Activated CD4-positive, CD25-positive, alpha-beta regulatory T cell treated with anti-CD3 and anti-CD28 coated beads, Interleukin-2, amount 50 U/mL, for 72 hours (primary cell): ENCODE data around the gene KIRREL3.

Experiments
- DNase-seq: peaks from one replicate; pipeline ENCODE4 v3.0.0; 2021

KIRREL3 gene

DNA sequence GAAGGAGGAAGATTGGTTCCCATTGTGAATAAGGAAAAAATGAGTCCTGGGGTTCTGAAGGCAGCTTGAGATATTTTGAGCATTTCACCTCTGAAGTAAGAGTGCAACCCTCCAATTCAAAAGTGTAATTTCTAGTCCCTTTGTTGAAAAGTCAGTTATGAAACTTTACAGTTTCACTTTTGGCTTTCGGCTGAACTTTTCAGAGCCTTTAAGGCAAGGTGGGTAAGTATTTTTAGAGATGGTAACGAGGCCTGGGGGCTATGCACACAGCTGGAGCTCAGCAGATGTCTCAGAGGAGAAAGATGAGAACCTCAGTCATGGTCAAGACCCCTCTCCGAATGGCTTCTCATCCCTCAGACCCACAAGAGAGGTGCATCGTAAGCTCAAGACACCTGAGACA is 267.6 kb downstream of the KIRREL3 start:
- DNase-seq: no peak

DNA sequence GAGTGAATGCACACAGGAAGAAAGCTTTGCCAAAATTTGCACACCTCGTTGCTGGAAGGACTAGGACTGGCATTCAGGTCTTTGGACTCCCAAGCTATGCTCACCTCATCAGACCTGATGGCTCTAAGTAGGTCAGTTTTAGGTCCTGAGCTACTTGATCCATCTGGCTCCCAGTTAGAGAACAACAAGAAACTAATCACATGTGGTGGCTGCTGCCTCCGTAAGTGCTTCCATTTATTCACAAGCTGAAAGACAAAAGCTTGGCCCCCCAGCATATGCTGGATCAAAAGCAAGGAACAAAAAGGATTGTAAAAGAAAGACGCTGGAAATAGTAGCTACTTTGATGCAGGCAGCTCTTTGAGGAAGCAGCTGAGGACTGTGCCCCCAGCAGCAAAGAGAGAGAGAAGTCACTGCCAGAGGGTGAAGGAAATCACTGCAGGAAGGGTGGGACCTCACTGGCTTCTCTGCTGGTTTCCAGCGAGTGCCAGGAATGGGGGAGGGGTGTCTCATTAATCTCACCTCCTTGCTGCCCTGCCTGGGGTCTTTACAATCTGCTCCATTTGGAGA is 268.9 kb downstream of the KIRREL3 start:
- no peak for DNase-seq

DNA sequence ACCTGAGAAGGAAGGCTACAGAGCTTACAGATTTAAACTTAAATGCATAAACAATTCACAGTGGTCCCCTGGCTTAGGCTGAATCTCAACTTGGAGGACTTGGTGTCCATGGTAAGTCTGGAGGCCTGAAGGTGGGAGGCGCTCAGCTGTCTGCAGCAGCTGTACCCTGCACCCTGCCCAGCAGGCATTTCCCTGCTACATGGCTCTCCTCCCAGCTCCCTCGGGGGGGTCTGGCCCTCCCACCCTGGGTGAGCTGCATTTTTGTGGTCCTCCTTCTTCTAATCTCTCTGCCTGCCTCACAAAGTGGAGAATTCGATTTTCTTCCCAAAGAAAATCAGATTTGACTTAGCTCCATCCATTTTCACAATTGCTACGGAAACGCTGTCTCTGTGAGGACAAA is 273.2 kb downstream of the KIRREL3 start:
- no peak for DNase-seq

DNA sequence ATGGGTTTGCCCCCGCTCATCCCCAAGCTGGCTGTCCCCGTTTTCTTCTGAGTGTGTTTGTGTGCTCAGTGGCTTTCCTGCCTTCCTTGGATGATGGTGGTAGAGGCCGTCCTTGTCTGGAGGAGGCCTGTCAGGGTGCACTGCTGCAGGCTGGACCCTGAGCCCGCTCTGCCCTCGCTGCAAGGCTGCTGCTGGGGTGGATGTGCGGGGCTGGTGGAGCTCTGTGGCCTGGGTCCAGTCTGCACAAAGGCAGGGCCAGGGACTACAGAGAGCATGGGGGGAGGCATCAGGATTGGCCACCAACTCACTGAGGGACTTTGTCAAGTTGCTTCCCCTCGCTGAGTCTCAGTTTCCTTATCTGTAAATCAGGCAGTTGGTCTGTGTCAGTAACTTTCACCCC is 275.0 kb downstream of the KIRREL3 start:
- DNase-seq: no peak

DNA sequence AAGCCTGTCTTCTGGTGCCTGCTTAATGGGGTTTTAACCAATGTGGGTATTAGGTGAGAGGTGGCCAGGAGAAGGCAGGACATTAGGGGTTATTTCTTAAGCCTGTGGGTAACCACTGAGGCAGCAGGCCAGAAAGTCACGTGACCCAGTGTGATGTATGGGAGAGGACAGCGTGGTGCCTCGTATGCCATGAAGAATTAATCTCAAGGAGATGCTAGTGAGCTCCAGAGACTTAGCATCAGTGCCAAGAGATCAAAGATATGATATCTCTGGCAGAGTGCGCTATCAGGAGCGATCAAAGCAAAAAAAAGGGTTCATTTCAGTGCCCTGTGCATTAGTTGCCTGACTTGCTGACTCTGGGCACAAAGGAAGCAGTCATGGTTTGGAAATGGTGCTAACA is 275.5 kb downstream of the KIRREL3 start:
- no peak for DNase-seq

DNA sequence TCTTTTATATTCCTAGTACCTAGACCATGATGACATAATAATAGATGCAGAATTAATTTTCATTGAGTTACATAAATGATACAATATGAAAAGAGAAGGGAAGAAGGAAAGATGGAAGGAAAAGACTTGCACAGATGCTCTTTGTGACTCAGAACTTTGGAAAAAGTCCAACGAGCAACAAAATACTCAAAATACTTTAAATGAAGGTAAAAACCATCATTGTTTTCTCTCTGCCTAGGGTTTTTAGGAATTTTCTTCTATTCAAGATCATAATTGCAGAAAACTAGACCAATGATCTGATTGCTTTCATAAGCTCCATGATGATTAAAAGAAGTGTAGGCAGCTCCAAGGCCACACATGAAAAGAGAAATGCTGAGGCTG is 276.9 kb downstream of the KIRREL3 start:
- no peak for DNase-seq

DNA sequence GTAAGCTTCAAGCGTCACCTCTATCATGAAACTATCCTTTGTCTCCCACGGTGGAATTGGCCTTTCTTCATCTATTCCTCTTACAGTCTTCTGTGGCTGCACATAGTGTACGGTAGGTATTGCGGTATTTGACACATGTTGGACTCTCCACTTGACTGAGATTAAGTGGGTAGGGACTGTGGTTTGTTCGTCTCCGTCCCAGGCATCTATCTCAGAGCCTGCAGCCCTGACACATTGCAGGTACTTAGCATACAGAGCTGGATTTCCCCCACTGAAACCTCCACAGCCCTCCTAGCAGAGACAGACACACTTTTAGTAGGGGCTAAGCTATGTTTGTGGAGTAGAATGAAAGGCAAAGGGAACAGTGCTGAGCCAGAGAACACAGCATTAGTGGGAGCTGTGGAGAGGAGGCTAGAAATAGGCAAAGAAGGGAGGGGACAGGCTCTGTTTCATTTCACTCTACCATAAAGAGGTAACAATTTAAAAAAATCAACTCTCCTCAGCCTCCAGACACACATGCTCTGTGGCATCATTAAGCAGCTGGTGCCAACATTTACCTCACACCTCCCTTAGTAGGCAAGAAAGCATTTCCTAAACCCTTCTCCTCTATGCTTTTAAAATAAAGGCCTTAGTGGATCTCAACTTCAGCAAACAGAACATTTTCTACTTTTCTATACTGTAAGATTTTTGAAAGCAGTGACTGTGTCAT is 277.5 kb downstream of the KIRREL3 start:
- DNase-seq: no peak

DNA sequence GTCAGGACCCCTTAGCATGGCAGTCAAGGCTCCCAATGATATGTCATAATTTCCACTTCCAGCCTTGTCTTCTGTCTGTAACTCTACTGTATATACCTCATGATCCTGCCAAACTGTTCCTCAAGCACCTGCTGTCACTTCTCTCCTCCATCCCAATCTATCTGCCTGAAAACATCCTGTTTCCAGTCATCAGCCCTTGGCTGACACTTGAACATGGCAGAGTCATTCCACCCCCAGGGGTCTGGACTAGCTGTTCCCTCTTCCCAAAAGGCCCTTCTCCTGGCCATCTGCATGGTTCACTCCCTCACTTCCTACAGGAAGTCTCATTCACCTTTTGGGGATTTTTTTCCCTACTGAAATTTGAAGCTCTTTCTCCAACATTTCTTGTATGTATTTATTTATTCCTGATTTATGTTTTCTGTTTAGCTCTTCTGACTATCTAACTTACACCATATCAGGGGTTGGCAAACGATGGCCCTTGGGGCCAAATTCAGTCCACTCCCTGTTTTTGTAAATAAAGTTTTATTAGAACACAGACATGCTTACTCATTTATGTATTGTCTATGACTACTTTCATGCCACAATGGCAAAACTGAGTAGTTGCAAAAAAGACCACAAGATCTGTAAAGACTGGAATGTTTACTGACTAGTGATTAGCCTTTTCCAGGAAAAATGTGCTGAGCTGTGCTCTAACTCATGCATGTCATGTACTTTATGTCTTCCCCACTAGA is 278.4 kb downstream of the KIRREL3 start:
- DNase-seq: no peak

DNA sequence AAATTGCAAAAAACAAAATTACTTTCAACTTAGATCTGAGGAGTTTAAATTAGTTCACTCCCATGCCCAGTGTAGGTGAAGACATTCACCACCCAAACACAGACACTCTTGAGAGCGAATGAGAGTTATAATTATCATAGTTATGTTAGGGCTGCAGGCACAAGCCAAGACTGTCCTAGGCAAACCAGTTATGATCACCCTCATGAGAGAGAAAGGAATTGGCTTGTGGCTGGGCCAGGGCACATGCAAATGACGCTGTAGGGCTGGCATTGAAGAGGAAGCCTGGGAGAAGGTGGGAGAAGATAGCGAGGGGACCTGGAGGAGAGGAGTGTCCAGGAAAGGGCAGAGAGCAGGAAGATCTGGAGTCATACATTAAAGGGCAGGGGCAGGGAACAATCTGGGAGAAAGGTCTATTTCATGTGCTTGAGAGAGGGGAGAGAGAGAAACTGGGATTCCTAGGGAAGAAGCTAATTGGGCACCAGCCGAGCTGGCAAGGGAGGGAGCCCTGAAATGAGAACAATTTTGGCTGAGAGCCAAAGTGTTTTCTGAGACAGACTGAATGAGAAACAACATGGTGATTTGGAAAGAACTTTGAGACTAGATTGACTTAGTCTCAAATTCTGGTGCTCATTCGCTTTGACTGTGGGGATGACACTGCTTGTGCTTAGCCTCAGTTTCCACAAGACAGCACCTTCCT is 279.9 kb downstream of the KIRREL3 start:
- no peak for DNase-seq

DNA sequence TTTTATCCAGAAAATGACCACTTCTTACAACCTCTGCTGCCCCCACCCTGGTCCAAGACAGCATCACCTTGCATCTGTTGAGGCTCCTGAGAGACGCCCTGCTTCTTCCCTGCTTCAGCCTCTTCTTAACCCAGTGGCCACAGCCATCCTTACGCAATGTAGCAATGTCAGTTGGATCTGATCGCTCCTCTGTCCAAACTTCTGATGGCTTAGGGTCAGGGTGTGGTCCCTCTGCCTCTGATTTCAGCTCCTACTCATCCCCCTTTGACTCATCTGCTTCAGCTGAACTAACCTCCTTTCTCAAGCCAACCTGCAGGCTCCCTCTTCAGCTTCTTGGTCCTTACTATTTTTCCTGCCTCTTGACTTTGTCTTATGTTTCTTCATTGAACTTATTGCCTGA is 280.8 kb downstream of the KIRREL3 start:
- DNase-seq: no peak

DNA sequence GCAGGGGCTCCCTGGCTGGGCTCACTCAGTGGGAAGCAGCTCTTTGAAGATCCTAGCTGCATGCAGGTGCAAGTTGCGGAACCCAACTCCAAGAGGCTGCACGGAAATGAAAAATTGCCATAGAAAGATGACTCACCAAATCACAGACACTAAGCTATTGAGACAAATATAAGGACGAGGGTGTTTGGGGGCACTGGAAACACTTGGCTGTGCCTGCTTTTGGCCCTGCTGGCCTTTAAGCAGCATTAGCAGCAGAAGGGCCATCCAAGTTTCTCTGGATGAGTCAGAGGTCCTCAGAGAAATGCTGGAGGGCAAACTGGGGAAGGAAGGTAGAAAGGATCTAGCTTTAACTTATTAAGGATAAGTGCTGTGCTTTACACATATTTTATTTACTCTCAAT is 282.3 kb downstream of the KIRREL3 start:
- DNase-seq: no peak

DNA sequence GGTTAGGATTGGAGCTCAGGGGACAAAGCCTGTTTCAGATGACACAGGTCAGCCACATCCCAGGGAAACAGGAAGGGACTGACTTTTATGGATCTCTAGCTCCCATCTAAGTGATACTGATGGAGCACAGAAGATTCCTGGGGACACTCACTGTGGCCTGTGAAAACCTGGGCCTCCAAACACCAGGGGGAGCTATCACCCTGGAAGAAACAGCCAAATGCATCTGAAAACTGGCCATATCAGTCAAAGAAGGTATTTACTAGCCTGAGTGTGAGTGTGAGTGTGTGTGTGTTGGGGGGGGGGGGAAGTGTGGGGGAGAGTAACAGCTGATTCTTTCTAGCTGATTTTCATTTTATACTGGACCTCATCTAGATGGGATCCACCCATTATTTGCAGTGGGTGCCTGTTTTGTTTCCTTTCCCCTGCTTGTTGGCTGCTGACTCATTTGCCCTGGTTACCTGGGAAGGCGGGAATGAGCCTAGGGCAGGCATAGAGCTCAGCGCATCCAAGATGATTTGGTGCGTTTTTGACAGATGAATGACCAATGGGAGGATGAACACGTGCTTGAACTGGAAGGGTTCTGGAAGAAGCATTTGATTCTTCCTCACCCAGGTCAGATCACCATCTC is 284.0 kb downstream of the KIRREL3 start:
- DNase-seq: no peak

DNA sequence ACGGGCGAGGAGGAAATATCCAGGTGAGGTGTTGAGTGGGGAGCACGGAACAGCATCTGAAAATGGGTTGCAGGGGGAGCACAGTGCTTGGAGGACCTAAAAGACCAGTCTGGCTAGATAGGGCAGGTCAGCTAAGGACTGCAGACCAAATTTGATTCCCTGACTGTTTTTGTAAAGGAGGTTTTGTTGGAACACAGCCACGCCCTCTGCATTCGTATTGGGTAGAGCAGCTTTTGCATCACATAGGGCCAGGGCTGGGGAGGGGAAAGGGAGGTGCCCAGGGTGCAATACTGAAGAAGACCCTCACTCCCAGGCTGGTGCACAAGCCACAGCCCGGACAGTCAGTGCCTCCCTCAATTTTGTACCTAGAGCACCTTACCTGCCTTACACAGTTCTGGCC is 286.8 kb downstream of the KIRREL3 start:
- no peak for DNase-seq

DNA sequence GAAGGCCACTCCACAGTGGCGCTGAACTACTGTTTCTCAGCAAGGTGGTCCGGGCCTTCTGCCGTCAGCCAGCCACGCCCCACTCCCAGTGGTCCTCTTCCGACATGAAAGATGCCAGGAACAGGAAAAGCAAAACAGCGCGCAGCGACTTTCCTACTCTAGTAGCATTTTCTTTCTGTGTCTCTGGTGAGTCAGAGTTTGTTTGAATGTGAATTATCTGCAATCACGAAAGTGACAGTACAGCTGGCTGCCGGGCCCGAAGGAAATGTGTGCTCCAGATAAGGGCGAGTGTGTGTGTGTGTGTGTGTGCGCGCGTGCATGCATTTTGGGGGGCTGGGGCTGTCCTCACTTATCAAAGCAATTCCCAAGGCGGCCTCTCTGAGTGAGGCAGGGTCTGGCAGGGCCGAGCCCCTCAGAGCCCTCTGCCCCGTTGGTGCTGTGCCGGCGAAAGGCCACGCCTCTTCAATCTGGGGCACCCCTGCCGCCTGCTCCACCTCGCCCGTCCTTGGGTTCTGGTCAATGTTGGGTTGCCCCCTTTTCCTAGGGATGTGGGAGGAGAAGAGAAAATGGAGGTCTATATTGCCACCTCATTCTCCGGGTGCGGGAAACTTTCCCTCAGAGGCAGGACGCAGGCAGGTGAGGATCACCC is 288.5 kb downstream of the KIRREL3 start:
- no peak for DNase-seq

DNA sequence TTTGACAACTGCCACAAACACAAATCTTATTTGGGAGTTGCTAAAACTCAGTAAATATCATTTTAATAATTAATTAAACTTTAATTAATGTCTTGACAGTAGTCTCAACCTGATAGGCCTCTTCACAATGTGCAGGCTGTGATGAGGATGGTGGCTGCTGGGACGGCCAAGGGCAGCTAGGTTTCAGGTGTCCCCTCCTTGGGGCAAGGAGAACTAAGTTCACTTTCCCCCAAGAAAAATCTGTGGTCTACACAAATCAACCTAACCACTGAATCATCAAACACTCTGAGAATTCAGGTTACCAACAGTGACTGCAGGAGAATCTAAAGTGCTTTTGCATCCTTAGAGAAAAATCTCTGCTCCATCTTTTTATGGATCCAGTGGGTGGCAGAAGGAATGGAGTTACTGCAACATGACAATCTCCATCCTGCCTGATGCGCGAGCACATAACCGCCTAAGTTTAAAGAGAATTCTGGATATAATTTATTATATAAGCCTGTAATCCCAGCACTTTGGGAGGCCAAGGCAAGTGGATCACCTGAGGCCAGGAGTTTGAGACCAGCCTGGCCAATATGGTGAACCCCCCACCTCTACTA is 289.7 kb downstream of the KIRREL3 start:
- DNase-seq: no peak

DNA sequence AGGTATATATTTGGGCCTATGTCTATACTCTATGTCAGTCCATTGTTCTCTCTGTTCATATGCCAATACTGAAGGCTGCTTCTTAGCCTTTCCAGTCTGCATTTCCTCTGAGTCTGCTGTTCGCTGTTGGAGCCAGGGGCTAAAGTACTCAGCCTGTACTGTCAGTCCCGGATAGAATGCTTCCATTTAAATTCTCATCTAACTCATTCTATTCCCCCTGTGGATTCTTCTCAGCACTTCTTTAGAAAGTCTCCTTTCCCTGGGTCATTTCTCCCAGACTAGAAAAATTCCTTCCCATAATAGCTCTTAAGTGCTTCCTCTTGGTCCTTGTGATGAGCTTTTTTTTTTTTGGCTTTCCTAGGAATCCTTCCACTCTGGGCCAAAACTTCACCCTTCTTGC is 293.1 kb downstream of the KIRREL3 start:
- DNase-seq: no peak

DNA sequence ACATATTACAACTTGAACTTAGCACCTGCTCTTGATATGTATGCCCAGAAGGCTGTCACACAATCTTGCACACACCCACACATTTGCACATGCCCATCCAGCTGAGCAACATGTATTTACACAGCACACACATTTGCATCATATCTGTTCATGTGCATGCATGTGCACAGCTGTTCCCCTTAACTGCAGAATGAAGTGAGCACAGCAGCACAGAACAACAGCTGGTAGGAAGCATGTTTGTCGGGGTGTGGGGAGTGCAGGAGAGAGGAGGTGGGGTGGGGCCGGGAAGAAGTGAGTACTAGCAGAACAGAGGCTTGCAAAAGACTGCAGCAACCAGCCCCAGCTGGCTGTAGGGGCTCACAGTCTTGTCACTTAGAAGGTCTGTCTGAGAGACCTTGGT is 296.5 kb downstream of the KIRREL3 start:
- DNase-seq: no peak

DNA sequence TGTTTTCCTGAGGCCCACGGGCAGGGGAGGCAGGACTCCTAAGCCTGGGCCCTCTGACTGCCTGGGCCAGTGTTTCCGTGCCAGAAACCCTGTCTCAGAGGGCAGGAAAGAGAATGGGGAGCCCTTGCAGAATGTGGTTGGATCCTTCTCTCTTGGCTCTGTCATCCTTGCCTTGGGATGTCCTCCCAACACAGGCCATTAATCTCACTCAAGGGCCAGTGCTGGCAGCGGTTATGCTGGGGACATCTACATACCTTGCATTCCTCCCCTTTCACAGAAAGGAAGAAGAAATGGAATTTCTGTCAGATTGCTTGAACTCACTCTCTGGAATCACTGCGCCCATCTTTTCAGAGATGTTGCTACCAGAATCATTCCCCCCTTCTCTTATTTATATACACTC is 296.9 kb downstream of the KIRREL3 start:
- DNase-seq: no peak

DNA sequence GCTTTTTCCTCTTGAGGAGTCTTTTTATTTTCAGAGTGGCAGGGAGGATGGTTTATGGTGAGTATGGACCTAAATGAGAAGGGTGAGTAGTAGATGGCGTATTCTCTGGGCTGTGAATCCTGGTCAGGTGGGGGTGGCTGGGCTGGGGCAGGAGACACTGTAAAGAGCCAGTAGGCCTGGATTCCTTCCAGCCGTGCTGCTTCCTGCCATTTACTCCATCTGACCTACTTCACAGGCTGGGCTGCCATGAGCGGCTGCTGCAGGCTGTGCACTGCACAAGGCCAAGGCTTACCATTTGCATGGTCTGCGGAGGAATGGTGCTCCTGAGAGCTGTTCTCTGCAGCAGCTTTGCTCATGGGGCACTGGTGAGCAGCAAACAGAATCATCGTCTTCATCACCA is 297.6 kb downstream of the KIRREL3 start:
- no peak for DNase-seq

DNA sequence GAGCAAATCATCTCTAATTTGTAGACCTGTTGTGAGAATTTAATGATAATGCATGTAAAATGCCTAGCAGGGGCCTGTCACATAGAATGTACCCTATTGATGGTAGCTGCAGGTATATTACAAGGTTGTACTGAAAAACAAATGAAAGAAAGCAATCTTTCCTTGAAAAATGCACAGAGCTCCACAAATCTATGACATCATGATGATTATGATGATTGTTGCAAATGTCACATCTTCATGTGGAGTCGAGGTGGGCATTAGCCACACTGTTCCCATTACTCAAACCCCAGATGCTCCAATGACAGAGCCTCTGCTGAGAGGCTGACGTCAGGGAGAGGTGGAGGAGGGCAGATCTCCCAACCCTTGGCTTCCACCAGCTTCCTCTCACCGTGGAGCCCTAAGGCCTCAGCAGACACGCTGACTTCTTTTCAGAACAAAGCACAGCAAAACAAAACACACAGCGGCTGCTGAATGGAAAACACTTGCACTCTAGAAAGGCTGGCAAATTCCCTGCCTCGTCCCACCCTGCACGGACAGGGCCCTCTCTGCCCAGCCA is 298.3 kb downstream of the KIRREL3 start:
- DNase-seq: no peak

DNA sequence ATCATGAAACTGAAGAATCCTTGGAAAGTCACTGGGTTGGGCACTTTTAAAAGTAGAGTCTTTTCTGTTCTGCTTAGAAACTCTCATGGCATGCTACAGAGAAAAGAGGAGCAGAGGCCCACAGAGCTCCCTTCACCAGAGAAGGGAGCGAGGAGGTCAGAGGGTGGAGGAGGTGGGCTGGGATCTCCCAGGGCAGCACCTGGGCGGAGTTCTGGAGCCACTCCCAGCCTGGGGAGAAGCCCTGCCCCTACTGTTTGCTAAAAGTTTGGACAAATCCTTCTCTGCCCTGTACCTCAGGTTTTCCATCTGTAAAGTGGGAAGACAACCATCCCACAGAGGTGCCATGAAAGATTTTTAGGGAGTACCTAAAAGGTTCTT is 299.1 kb downstream of the KIRREL3 start:
- no peak for DNase-seq
